HG03439 (cell line): ENCODE measurements around the gene TATDN2.

Source experiments
- ATAC-seq: cut with Tn5 transposase; IDR thresholded peaks from one replicate; pipeline ENCODE4 v1.9.1; 2021; ENCODE audit warnings: mild to moderate bottlenecking, moderate library complexity; ENCODE audit not compliant: unreplicated experiment

The TATDN2 gene

DNA sequence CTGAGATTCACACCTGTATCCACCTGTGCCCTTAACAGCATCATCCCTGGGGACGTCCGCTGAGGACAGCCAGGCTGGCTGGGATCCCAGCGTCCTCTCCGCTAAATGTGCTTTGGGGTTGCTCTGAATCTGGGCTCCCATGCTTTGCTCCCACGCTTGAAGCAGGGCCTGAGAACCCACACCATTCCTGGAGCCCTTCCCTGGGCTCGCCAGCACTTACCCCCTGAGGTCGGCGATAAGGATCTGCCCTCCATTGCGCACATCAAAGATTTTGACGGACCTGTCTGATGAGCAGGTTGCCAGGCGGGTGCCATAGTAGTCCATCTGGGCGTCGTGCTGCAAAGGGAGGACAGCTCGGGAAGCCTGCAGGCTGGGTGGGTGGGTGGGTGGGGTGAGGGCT, 66.8 kb downstream of the TATDN2 start:
- ATAC-seq, result no peak

- no peak for ATAC-seq
Measured at GRCh38 chr3:10315771-10316344, 67.6 kb downstream of the TATDN2 start.

DNA sequence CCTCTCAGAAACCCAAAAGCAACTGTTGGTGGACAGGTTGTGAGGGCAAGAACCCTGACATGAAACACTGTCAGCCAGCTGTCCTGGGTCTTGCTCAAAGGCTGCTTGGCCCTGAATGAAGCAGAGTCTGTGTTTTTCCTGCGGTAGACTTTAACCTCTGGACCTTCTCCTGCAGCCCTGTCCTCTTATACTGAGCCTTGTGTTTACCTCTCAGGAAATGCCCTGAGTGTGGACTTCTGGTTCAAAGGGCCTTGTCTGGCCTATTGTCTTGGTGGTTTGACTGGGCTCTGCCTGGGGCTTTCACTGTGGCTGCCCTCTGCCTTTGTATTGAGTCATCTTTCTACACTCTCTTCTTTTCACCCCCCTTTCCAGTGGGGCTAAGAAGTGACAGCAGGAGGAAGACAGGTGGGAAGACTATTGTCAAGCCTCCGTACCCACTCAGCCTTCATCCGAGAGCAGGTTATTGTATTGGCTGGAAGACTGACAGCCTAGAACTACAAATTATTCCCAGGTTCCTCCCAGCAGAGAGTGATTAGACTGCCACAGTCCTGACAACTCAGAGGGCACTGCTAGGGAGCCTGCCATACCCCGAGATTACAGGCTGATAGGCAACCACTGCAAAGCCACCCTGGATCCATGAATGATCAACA, 69.2 kb downstream of the TATDN2 start:
- ATAC-seq, result no peak

DNA sequence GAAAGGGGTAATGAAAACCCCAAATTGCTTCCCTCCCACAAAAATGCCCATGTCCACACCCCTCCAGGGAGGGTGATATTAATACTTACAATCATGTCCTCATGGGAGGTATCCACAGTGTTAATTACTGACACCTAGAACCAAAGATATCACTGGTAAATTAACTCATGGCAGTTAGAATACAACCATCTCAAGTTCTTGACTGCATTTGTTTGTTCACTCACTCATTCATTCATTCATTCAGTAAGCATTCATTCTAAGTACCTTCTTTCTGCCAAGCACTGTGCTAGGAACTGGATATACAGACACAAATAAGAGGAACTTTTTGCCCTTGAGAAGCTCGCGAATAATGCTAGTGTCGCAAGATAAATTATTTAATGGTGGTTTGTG, 69.7 kb downstream of the TATDN2 start:
- ATAC-seq, result no peak

- ATAC-seq, result no peak
Measured at GRCh38 chr3:10319251-10319650, 71.0 kb downstream of the TATDN2 start.

- no peak for ATAC-seq
Measured at GRCh38 chr3:10319804-10320203, 71.5 kb downstream of the TATDN2 start.

DNA sequence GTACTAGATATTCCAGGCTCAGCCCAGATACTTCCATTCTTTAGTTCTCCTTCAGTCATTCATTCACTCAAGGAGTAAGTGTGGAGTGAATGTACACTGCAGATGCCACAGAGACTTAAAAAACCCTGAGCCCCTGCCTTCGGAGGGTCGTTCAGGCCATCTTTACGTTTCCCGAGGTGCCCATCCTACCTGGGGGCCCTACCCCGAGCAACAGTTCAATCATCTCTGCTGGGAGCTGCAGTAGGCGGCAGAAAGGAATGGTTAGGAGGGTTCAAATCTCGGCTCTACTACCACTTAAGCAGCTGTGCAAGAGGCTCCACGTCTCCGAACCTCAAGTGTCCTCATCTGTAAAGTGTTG, 72.0 kb downstream of the TATDN2 start:
- peak; percentile 5 for ATAC-seq

- ATAC-seq, result no peak
Measured at GRCh38 chr3:10321630-10322351, 73.5 kb downstream of the TATDN2 start.

DNA sequence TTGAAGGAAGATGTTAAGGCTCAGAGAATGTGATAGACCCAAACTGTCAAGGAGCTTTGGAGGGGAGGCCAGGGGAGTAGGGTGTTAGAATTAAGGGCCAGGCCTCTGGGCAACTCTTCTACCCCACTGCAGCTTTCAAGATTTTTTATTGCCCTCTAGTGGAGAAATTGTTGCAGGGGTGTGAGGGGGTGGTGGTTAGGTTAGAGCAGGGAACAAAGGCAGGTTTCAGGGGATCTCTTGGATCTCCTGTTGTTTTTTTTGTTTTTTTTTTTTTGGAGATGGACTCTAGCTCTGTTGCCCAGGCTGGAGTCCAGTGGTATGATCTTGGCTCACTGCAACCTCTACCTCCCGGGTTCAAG, 74.1 kb downstream of the TATDN2 start:
- ATAC-seq, result no peak

DNA sequence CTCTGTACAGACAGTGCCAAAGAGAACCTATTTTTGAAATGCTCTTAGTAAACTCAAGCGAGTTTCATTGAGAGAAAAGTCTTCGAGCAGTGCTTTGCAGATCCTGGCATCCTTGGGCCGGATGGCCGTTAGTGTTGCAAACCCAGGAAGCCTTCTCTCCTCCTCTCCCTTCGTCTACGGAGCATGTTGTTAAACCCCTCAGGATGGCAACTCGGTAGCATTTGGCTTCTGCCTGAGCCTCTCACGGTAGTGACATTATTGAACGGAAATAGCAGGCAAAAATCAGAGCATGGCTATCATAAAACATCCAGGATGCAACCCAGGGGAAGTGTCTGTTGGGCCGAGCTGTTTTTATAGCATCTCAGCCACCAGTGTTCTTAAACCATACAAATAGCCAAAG, 79.3 kb downstream of the TATDN2 start:
- no peak for ATAC-seq

DNA sequence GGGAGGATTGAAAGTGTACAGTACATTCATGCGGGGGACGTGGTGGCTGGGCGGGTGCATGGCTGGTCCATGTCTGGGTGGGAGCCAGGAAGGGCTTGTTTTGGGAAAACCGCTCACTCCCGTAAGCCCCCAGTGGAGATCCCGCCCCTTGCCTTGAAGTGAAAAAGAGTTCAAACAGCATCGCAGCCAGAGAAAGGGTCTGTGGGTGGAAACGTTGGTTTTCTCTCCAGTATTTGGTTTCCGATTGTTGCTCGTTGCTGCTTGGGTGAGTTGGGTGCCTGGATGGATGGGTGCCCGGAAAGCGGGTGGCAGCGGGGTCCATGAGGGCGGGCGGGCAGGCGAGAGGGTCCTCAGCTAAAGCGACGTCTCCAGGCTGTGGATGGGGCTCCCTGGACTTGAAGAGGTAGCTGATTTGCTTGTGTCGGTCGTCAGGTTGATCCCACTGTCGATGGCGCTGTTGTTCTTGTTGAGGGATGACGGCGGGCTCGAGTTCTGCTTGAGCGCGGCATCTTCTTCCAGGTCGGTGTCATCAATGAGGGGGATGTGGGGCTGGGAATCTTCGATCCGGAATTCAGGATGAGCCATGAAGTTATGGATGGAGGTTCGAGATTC, 80.3 kb downstream of the TATDN2 start:
- no peak for ATAC-seq

DNA sequence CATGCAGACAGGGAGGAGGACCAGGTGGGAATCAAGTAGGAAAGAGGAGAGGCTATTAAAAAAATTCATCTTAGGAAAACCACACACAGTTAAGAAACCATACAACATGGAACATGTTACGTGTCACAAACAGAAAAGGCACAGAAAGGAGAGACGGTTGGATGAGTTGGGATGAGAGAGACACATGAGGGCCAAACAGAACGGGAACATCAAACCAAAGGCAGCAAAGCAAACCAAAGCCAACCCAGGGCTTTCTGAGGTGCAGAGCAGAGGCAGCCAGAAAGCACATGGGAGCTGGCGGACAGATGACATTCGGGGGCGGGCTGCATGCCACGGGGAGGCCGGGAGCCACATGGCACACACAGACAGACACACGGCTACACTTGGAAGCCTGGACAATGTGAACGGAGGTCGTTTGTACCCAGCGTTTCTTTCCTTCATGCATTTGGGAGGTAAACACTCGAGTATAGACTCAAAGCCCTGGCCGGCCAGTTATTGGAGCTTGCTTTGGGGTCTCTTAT, 81.3 kb downstream of the TATDN2 start:
- no peak for ATAC-seq

GRCh38 chr3:10330319-10330718, 82.1 kb downstream of the TATDN2 start:
- no peak for ATAC-seq
